ENCODE results near the gene BLOC1S4. TPM values are rescaled to one million over a fixed set of nuclear protein-coding genes. Genes with fewer than 3 reads are reported as not detected.

The BLOC1S4 gene, protein sequence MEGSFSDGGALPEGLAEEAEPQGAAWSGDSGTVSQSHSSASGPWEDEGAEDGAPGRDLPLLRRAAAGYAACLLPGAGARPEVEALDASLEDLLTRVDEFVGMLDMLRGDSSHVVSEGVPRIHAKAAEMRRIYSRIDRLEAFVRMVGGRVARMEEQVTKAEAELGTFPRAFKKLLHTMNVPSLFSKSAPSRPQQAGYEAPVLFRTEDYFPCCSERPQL
- total RNA-seq (ENCODE audit: low replicate concordance), result 16.1 and 17.5 TPM in 2 replicates

GRCh38 chr4:6716018-6716911, at the start of gene BLOC1S4:
BLOC1S4 (plus strand) TSS chr4:6716174; CDS start chr4:6716210, 36 bp downstream.

GRCh38 chr4:6693231-6694176, 22.5 kb upstream of the BLOC1S4 start, which contains the start of gene S100P:
S100P (plus strand) TSS chr4:6693878; CDS start chr4:6693933, 55 bp downstream.

GRCh38 chr4:6709230-6710114, 6.5 kb upstream of the BLOC1S4 start, which contains the start of gene MRFAP1L1:
MRFAP1L1 (minus strand) TSS chr4:6709865; CDS start chr4:6709629, 236 bp downstream.

Other genes starting within 250 kb of the BLOC1S4 start
- 0.08 TPM in 1 of 2 replicates, not detected in the other for gene PPP2R2C, start 243.6 kb upstream of the BLOC1S4 start, total RNA-seq (ENCODE audit: low replicate concordance)
- gene MAN2B2, start 141.0 kb upstream of the BLOC1S4 start, total RNA-seq (ENCODE audit: low replicate concordance), result 12.0 and 13.8 TPM in 2 replicates
- 178 and 228 TPM in 2 replicates for gene MRFAP1, start 75.5 kb upstream of the BLOC1S4 start, total RNA-seq (ENCODE audit: low replicate concordance)
- gene S100P, start 22.3 kb upstream of the BLOC1S4 start, total RNA-seq (ENCODE audit: low replicate concordance), result not detected in 2 replicates
- 53.0 and 60.1 TPM in 2 replicates for gene MRFAP1L1, start 6.3 kb upstream of the BLOC1S4 start, total RNA-seq (ENCODE audit: low replicate concordance)
- gene KIAA0232, start 66.6 kb downstream of the BLOC1S4 start, total RNA-seq (ENCODE audit: low replicate concordance), result 8.0 and 14.8 TPM in 2 replicates
- gene TBC1D14, start 193.7 kb downstream of the BLOC1S4 start, total RNA-seq (ENCODE audit: low replicate concordance), result 29.2 and 29.4 TPM in 2 replicates